Retinal pigment epithelial cell (primary cell): ENCODE measurements around the gene PSAP.
A peak's percentile ranks its signal among the peaks of the same experiment; 100 is the strongest.

Experiments used
- DNase-seq: peaks from one replicate; pipeline ENCODE4 v3.0.0-alpha.2; 2010; ENCODE audit warnings: low read depth
- H3K4me3 ChIP-seq: 2 replicates; pipeline ENCODE4 v1.5.1; 2011; ENCODE audit warnings: mild to moderate bottlenecking, low read length, control low read depth, moderate library complexity
- TF ChIP-seq, protein P1 (sequence below): conservative IDR thresholded peaks from 2 replicates; pipeline ENCODE4 v1.5.1; 2011; ENCODE audit warnings: low read depth, low read length, control low read depth, inconsistent platforms

Gene PSAP

DNA sequence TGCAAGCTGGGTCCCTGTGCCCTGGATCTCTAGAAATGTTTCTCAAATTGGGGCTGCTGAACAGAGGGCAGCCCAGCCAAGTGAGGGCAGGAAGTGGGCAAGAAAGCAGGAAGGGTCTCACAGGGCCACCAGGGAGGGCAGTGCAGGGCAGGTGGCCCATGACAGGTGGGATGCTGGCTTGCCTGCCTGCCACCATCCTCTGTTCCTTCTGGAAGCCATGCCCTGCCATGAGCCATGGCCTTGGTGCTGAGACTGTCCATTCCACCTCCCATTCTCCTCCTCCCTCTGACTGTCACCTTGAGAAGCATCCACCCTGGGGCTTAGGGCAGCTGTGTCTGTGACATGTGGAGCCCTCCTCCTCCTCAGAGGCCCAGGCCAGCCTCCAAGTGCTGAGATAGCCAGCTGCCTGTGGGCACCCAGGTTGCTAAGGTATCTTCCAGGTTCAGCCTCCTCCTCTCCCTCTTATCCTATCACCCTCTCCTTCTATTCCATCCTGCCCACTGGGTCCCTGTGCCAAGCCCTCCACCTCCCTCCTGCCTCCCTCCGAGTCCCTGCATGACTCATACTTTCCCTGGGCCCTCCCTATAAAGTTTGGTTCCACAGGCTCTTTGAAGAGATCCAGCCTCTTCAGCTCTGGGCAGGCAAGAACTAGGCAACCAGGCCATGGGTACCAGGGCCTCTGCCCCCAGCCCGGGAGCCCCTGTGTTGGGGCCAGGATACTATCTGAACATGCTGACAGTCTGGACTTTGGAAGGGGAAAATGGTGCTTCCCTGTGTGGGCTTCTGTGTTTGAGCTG lies 79.0 kb downstream of the PSAP start:
- H3K4me3 ChIP-seq: no peak overlapping the region
- TF ChIP-seq, protein P1, sequence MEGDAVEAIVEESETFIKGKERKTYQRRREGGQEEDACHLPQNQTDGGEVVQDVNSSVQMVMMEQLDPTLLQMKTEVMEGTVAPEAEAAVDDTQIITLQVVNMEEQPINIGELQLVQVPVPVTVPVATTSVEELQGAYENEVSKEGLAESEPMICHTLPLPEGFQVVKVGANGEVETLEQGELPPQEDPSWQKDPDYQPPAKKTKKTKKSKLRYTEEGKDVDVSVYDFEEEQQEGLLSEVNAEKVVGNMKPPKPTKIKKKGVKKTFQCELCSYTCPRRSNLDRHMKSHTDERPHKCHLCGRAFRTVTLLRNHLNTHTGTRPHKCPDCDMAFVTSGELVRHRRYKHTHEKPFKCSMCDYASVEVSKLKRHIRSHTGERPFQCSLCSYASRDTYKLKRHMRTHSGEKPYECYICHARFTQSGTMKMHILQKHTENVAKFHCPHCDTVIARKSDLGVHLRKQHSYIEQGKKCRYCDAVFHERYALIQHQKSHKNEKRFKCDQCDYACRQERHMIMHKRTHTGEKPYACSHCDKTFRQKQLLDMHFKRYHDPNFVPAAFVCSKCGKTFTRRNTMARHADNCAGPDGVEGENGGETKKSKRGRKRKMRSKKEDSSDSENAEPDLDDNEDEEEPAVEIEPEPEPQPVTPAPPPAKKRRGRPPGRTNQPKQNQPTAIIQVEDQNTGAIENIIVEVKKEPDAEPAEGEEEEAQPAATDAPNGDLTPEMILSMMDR: no peak

DNA sequence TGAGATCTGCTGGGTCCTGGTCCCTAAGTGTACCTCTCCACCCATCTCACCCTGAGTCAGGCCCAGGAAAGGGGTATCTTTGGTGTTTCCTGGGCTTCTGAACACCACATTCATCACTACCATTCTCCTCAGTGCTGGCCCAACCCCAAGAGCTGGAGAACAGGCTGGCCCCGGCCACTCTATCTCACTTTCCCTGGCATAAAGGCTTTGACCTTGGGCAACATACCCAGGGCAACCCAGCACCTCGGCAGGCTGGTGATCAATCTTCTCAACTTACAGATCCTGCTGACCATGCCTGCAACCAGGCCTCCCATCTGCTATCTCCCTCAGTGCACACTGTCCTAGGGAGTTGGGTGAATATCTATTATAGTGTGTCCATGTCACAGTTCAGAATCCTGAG lies 79.8 kb downstream of the PSAP start:
- no peak overlapping the region for H3K4me3 ChIP-seq
- TF ChIP-seq, protein P1: no peak
- DNase-seq: no peak

More for the DNA sequence above, 79.0 kb downstream of the PSAP start:
- no peak for DNase-seq

DNA sequence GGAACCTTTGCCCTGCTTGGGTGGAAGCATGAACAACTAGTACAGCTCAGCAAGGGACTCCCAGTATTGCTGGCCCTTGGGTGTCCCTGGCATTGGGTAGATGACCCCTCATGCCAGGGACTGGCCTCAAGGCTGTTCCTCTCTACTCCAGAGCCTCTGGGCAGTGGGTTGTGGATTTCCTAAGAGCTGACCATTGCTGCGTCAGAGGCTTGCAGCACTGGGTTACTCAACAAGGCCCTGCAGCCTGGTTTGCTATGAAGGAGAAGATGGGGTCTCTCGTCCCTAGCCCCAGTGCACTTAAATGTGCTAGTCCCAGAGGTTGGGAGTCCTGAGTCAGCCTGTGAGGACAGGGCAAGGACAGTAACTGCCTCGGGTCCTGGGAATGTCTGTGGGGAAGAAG lies 80.3 kb downstream of the PSAP start:
- DNase-seq: no peak
- TF ChIP-seq, protein P1: no peak
- no peak overlapping the region for H3K4me3 ChIP-seq

DNA sequence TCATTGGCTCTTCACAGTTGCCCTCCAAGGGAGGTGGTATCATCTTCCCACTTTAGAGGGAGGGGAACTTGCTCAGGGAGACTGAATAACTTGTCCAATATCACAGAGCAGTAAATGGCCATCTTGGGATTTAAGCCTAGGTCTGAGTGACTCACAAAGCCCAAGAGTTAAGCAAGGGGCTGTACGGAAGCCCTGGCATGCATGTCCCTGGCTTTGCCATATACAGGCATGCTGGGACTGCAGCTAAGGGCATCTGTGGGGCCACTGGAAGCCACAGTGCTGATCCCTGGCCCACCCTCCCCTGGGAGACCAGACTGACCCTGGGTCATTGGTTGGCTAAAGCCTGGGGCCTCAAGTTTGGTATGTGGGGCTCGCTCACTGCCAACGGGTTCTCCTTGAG lies 80.8 kb downstream of the PSAP start:
- H3K4me3 ChIP-seq: no peak overlapping the region
- TF ChIP-seq, protein P1: no peak
- DNase-seq: peak; percentile 54

DNA sequence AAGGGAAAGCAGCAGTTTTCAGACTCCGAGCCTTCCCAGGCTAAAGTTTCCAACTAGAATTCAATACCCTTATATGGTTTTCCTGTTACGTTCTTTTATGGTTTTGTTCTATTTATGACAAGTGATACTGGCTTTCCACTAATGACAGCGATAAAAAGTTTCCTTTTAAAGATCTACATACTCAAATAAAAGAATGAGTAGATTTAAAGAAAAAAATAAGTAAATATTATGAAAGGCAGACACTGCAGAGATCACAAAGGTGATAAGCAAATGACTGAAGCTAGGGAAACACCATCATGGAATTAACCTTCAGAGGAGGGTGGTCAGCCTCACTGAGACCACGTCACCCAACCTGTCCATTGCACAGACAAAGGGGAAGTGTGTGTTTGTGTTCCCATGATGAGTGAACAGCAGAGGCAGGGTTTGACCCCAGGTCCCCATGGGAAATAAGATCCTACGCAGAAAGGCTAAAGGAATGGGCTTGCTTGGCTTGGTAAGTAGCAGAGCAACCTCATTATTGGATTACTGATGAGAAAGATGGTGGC lies 81.7 kb downstream of the PSAP start:
- no peak overlapping the region for H3K4me3 ChIP-seq
- no peak for DNase-seq
- TF ChIP-seq, protein P1: no peak

DNA sequence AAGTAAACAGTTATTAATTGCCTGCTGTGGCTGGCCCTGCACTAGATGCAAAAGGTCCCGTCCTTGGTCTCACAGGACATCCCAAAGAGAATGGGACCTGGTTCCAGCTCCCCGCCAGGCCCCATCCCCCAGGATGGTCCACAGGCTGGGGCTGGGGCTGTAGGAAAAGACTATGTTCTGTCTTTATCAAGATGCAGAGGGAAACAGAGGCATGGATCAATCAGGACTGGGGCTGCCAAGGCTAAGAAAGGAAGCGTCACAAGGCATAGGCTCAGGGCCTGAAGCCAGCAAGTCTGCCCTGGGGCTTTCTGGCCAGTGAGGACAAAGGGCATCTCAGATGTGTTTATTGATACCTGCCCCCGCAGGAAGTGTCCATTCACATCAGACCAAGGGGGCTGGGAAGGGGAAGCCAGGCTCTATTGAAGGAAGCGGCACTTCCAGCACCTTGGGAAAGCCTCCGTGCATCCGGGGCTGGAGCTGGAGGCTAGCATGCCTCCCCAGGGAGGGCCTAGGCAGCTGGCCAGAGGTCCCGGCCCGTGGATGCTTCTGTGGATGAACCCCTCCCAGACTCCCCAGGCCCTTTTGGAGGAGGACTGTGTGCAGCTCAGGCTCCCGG lies 83.5 kb downstream of the PSAP start:
- TF ChIP-seq, protein P1: no peak
- no peak for DNase-seq

More for the DNA sequence above, 83.5 kb downstream of the PSAP start:
- no peak overlapping the region for H3K4me3 ChIP-seq
